KOPT-K1 (cell line): Measurements from ENCODE around the gene FMN2.
"Not testable (repeated sequence)": the region's sequence is repeated elsewhere in the genome, so short reads cannot be mapped to it uniquely, and the experiment has no call there.

ENCODE experiments used
- H3K27ac ChIP-seq: fragments of 200-600 bp; sonication (generic); 2 replicates; pipeline ENCODE4 v1.5.1; 2016; ENCODE audit warnings: antibody characterized with exemption, mild to moderate bottlenecking, low read depth, low read length; ENCODE audit not compliant: poor library complexity, severe bottlenecking
- H3K36me3 ChIP-seq: fragments of 200-600 bp; sonication (generic); 2 replicates; pipeline ENCODE4 v1.5.1; 2017; ENCODE audit warnings: antibody characterized with exemption, mild to moderate bottlenecking, low read length, moderate library complexity; ENCODE audit not compliant: insufficient read depth
- H3K9me3 ChIP-seq: fragments of 200-600 bp; sonication (generic); 2 replicates; pipeline ENCODE4 v1.5.1; 2017; ENCODE audit warnings: antibody characterized with exemption, low read length, mild to moderate bottlenecking; ENCODE audit not compliant: insufficient read depth, poor library complexity, severe bottlenecking

The FMN2 gene

DNA sequence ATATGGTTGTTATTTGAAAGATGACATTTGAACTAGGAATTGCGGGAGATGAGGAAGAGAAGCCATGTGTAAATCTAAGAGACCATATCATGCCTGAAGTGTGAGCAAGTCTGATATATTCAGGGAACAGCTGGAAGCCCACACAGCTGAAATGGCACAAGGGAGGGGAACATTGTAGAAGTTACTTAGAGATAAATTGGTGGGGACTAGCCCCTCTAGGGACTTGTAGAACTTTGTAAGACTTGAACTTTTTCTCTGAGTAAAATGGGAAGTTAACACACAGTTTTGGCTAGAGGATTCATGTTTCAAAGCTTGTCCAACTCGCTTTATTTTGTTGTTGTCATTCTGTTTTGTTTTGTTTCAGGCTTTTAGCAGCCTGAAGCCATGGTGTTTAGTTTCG is 216.4 kb downstream of the FMN2 start:
- Histone ChIP-seq H3K36me3 (no peaks in the 10 kb centered on the region), H3K27ac (no peak overlapping the region), H3K9me3 (no peaks in the 10 kb centered on the region)

DNA sequence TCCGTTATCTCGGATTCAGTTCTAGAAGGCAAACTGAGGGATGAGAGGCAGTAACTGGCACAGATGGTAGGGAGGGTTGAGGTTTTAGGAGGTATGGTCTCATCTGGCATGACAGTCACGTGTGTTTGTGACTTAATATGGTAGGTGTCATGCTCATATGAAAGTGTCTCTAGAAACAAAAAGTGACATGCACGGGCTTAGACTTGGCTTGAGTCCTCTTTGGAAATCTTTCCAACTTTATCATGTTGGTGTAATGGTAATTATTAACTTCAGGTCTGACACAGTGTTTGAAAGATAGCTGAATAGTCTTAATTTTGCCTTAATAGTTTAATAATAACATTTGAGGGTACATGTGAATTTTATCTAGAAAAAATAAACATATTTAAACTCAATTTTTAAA is 218.1 kb downstream of the FMN2 start:
- H3K36me3 ChIP-seq = no peaks in the 10 kb centered on the region
- no peak overlapping the region for H3K27ac ChIP-seq
- H3K9me3 ChIP-seq = no peaks in the 10 kb centered on the region

DNA sequence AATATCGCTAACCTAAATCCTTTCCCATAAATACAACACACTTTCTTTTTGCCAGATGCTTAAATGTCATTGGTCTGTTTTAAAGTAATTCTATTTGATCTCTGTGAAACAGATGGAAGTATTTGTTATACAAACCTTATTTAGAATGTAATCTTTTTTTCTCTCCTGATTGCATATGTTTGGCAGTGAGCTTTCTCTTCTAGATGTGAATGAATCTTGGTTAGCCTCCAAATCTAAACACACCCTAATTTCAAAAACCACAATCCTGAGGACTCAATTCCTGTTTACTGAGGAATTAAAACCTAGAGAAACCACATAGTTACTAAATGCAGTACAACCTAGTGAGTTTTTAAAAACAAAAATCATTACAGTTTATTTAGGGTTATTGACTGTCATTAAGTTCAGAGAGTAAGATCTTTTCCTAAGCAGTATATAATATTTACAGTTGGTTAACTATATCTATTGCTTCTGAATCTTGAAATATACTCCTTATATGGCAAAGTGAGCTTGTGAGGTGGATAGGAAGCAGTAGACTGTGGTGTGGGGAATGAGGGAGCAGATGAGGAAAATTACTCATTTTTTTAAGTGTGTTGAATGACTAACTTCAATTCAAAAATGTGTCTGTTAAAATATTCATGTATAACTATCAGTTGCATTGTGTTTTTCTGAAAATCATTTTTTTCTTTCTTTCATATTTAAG is 218.7 kb downstream of the FMN2 start:
- no peaks in the 10 kb centered on the region for H3K36me3 ChIP-seq
- H3K27ac ChIP-seq = no peak overlapping the region

DNA sequence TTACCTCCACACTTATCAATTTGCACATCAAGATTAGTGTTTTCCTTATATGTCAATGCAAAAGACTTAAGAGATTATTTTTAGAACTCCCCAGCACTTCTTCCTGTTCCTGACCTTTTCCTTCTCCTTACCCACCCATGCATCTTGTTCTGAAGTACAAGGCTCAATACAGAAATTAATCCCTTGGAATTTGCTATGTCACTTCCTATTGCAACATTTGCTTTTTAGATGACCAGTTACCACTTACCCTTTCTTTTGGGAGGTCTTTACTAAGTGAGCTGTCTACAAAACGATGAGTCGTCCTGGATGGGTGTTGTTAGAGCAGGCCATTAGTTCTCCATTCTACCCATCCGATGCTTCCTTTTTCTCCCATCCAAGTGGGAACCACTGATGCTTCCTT is 221.2 kb downstream of the FMN2 start:
- Histone ChIP-seq H3K36me3 (no peaks in the 10 kb centered on the region), H3K27ac (no peak overlapping the region), H3K9me3 (no peaks in the 10 kb centered on the region)

More for the DNA sequence above, 218.7 kb downstream of the FMN2 start:
- no peaks in the 10 kb centered on the region for H3K9me3 ChIP-seq

DNA sequence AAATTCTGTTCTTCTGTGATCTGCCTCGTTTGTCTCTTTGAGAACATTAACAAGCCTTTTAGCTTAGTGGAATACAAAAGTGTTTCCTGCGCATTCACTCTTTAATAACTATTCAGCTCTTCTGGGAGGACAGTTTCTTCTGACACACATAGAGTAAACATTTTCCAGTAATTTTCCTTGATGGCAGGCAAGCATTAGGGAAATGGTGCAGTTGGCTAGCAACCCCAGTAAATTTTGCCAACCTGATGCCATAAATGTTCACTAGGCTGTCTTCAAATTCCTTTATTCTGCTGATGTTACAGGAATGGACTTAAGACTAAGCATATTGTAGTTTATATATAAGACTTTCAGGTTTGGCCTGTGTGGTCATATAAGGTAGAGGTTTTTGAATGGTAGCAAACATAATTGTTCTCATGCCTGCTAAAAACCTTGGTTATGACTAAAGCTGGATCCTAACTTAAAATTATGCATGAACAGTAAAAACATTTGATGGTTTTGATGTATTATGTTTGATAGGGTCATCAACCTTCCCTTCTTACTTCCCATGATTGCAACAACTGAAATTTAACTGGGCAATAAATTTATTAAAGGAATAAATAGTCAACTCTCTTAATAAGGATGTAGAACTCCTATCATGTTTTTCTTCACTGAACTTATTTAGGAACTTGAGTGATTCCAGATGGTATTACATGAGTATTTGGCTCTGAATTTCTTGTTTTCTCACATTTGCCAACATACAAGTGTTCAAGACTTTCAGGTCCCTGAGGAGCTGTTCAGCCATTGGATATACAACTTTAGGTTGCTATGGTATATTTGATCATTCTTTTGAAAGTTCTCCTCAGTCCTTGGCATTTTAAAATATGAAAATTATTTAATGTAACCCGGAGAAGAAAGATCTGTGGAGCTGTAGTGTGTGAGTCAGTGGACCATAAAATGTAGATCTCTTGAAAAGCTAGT is 223.4 kb downstream of the FMN2 start:
- Histone ChIP-seq H3K27ac (no peak overlapping the region), H3K36me3 (no peaks in the 10 kb centered on the region), H3K9me3 (no peaks in the 10 kb centered on the region)

DNA sequence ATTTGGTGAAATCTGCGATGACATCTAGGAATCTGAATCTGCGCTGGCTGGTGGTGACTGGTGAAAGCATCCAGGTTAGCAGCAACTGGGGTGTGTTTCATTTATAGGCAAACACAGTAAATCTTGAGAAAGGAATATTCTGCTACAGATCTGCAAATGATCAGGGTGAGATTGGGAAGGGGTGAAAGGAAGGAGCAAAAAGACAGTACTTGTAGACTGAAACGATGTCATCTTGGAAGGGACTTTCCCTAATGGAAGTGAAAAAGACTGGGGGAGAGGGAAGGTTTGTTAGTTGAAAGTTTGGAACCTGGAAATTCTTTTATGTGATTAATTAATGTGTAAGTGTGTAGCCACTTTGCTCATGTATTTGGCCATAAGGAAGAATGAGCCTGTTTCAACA is 228.3 kb downstream of the FMN2 start:
- Histone ChIP-seq H3K27ac (no peak overlapping the region), H3K9me3 (no peaks in the 10 kb centered on the region), H3K36me3 (no peaks in the 10 kb centered on the region)

DNA sequence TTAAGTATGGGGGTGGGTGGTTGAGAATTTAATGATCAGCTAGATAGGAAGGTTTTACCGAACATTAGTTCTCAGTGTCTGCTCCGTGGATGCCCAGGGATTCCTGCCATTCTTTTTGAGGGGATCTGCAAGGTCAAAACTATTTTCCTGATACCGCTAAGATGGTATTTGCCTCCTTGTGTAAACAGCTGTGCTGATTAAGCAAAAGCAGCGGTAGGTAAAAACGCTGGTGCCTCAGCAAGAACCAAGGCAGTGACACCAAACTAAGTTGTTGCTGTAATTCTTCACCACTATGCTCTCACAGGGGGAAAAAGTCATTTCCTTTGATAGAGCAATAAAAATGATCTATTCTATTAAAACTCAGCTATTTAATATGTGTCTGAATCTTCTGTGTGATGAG is 229.0 kb downstream of the FMN2 start:
- H3K9me3 ChIP-seq = no peaks in the 10 kb centered on the region
- H3K27ac ChIP-seq = no peak overlapping the region
- H3K36me3 ChIP-seq = no peaks in the 10 kb centered on the region

DNA sequence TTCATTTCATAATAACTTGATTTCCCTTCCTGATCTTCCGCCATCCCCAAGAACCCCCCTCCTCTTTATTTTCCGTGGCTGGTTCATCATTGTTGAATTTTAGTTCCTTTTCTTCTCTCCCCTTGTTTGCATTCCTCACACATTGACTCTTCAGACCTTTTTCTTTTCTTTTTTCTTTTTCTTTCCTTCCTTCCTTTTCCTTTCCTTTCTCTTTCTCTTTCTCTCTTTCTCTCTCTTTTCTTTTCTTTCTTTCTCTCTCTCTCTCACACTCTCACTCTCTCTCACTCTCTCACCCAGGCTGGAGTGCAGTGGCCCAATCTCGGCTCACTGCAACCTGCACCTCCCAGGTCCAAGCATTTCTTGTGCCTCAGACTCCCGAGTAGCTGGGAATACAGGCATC is 231.3 kb downstream of the FMN2 start:
- Histone ChIP-seq H3K27ac (no peak overlapping the region), H3K9me3 (no peaks in the 10 kb centered on the region), H3K36me3 (no peaks in the 10 kb centered on the region)

DNA sequence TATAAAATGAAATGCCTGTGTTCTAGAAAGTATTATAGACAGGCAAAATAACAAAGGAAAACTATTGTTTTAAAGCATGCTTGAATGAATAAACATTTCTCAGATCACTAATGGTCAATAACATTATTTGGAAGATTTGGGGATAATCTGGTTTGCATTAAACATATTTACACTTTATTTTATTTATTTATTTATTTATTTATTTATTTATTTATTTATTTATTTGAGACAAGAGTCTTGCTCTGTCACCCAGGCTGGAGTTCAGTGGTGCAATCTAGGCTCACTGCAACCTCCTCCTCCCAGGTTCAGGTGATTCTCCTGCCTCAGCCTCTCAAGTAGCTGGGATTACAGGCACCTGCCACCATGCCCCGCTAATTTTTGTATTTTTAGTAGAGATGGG is 236.7 kb downstream of the FMN2 start:
- not testable (repeated sequence) for H3K9me3 ChIP-seq

DNA sequence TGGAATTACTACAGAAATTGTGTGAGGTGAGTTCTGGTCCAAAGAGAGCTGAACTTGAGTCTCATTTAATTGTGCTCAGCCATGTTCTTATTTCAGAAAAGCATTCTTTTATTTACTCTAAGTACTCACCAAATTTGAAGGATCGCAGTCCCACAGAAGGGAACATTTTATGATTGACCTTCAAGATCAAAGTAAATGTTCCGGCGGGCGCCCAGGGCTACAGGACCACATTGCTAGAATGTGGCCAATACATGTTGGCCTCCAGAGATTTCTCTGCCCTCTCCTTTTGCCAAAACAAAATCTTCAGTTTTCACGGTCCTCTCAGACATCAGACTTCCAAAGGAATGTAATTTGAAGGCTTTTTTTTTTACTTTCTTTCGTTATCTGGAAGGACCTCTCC is 237.8 kb downstream of the FMN2 start:
- Histone ChIP-seq H3K9me3 (no peaks in the 10 kb centered on the region), H3K36me3 (no peaks in the 10 kb centered on the region), H3K27ac (no peak overlapping the region)

More for the DNA sequence above, 236.7 kb downstream of the FMN2 start:
- H3K27ac ChIP-seq, H3K36me3 ChIP-seq: not testable (repeated sequence)

DNA sequence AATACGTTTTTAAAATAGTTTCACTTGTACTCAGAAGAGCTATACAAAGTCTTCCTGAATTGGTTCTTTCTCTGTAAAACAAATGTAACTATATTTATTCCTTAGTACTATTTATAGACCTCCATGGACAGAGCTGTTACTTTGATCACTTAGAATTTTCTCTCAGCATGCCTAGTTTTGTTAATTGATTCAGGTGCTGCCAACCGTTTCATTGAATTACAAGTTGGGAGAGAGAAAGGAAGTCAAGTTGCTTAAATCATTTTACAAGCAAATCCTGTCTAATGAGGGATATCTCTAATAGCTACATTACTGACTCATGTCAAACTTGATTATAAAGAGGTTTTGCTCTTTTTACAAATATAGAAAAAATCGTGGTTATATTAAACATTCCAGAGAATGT is 241.0 kb downstream of the FMN2 start:
- no peak overlapping the region for H3K27ac ChIP-seq
- H3K9me3 ChIP-seq = no peaks in the 10 kb centered on the region
- H3K36me3 ChIP-seq = no peaks in the 10 kb centered on the region

DNA sequence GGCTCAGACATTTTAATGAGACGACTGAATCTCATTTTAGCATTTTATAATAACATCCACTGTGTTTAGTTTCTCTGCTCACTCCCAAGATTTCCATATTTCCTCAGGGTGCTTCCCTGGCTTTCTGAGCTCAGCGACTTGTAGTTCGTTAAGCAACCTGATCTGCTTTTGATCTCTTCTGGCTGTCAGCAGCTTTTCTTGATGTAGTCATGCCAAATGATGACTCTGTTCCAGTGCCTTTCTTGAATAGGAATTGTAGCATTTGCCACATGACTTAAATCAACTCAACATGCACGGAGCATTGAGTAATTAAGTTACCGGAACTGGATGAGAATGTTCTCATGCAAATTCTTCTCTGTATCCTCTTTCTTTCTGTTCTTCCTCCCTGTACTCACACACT is 246.1 kb downstream of the FMN2 start:
- Histone ChIP-seq H3K36me3 (no peaks in the 10 kb centered on the region), H3K27ac (no peak overlapping the region), H3K9me3 (no peaks in the 10 kb centered on the region)

DNA sequence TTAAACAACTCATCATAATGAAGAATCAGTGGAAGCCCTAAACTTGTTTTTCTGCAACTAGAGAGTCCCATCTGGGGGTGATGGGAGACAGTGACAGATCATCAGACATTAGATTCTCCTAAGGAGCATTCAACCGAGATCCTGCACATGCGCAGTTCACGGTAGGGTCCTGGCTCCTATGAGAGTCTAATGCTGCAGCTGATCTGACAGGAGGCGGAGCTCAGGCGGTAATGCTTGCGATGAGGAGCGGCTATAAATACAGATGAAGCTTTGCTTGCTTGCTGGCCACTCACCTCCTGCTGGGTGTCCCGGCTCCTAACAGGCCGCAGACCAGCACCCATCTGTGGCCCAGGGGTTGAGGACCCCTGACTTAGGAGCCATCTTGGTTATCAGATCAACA is 247.2 kb downstream of the FMN2 start:
- Histone ChIP-seq H3K9me3 (no peaks in the 10 kb centered on the region), H3K27ac (no peak overlapping the region), H3K36me3 (no peaks in the 10 kb centered on the region)

DNA sequence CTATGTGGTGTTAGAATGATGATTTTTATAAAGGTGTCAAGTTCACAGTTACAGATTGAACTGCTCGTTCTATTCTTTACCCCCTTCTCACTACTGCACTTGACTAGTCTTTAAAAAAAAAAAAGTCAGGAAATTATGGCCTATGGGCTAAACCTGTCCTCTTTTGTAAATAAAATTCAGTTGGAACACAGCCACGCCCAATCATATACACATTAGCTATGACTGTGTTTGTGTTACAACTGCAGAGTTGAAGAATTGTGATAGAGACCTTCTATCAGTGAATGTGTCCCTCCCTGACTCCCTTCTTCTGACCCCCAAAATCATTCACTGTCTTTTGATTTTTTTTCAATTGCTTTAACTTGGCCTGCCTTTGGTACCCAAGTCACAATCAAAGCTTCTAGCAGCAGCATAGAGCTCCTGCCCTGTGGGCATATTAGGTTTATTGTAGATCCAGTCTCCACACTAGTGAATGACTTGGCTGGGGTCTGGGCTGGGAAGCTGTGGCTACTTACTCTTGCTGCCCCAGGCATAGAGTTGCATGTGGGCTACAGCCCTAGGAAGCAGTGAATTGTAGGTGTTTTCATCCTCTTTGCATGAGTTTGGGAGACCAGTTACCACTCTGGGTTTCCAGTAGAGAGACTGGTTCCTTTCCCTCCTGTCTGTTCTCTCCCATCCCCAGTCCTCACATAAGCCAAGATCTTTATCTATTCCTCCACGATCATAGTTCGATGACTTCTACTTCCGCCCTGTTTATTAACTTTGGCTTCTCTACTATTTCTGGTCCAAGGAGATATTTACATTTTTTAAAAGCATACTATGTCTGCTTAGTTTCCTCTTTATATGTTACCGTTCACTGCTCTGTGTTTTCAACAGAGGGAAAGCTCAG is 249.9 kb downstream of the FMN2 start:
- no peaks in the 10 kb centered on the region for H3K9me3 ChIP-seq
- no peaks in the 10 kb centered on the region for H3K36me3 ChIP-seq
- H3K27ac ChIP-seq = no peak overlapping the region

DNA sequence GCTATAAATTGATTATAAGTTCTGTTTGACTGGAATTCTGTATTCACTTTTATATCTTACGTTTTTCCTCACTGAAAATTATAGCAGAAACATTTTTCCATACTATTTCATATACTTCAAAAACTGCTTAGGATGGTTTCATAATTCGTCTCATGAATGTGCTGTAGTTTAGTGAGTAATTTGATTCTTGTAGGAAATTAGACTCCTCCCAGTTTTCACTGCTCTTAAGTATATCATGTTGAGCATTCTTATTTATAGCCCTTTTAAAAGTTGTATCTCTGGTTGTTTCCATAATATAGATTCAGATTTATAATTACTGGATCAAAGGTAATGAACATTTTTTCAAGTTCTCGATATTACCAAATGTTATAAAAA is 250.6 kb downstream of the FMN2 start:
- no peak overlapping the region for H3K27ac ChIP-seq
- H3K9me3 ChIP-seq = no peaks in the 10 kb centered on the region
- H3K36me3 ChIP-seq = no peaks in the 10 kb centered on the region
